Progenitor cell of endocrine pancreas (in vitro differentiated cells): ENCODE data around the gene PDE9A. TPM values are rescaled to one million over a fixed set of nuclear protein-coding genes. Genes with fewer than 3 reads are reported as not detected.

Experiments used
- DNase-seq: peaks from one replicate; pipeline ENCODE4 v3.0.0; 2021; ENCODE audit warnings: low spot score; ENCODE audit not compliant: unreplicated experiment
- H3K27ac Mint-ChIP-seq: 2 replicates; pipeline ENCODE4 v1.8.0; 2021; ENCODE audit warnings: mild to moderate bottlenecking, moderate library complexity, mixed read lengths
- H3K27me3 Mint-ChIP-seq: 2 replicates; pipeline ENCODE4 v1.8.0; 2021; ENCODE audit warnings: mixed read lengths
- H3K36me3 Mint-ChIP-seq: 2 replicates; pipeline ENCODE4 v1.8.0; 2022; ENCODE audit warnings: mixed read lengths; ENCODE audit not compliant: insufficient read depth
- H3K4me1 Mint-ChIP-seq: 2 replicates; pipeline ENCODE4 v1.8.0; 2021; ENCODE audit warnings: low read depth, mixed read lengths
- H3K4me3 Mint-ChIP-seq: 2 replicates; pipeline ENCODE4 v1.8.0; 2021; ENCODE audit warnings: low read depth, mild to moderate bottlenecking, moderate library complexity, mixed read lengths
- H3K9me3 Mint-ChIP-seq: 2 replicates; pipeline ENCODE4 v1.8.0; 2021; ENCODE audit warnings: low read depth, mixed read lengths
- total RNA-seq: library from RNA; stranded (reverse); gene quantifications from 2 replicates; pipeline ENCODE4 v1.2.1, GENCODE V29; 2021
- TF ChIP-seq, protein P1 (sequence below): fragments of 200-600 bp; sonication (generic); IDR thresholded peaks from one replicate; pipeline ENCODE4 v1.5.0; 2021; ENCODE audit warnings: antibody characterized with exemption, mild to moderate bottlenecking; ENCODE audit not compliant: unreplicated experiment

Gene PDE9A
- total RNA-seq, 1 donor from 2014 or later = 57.0 TPM

DNA sequence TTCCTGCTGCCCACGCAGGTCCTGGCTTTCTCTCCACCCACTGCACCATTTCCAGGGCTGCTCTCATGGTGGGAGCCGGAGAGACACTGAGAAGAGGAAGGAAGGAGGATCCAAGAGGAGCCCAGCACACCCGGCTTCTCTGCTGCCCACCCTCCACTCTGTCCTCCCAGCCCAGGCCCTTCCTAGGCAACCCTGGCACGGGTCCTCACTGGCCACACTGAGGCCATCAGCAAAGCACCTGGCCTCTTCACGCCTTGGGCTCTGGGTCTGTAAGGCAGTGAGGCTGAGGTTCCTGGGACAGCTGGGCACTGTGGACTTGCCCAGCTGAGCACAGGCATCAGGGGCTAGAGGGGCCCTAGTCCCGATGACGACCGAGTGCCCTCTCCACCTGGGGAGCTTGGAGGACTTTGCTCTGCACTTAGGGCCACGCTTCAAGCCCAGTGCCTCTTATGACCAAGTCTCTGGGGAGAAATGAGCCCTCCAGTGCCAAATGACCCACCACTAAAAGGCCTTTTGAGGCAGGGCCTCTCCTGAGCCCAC lies 43.1 kb downstream of the PDE9A start:
- Mint-ChIP-seq H3K36me3 (peaks cover 27% of the 10 kb centered on the region), H3K27me3 (no peaks in the 10 kb centered on the region), H3K4me3 (no peak overlapping the region), H3K27ac (no peak overlapping the region), H3K4me1 (no peaks in the 10 kb centered on the region), H3K9me3 (no peaks in the 10 kb centered on the region)
- TF ChIP-seq, protein P1, sequence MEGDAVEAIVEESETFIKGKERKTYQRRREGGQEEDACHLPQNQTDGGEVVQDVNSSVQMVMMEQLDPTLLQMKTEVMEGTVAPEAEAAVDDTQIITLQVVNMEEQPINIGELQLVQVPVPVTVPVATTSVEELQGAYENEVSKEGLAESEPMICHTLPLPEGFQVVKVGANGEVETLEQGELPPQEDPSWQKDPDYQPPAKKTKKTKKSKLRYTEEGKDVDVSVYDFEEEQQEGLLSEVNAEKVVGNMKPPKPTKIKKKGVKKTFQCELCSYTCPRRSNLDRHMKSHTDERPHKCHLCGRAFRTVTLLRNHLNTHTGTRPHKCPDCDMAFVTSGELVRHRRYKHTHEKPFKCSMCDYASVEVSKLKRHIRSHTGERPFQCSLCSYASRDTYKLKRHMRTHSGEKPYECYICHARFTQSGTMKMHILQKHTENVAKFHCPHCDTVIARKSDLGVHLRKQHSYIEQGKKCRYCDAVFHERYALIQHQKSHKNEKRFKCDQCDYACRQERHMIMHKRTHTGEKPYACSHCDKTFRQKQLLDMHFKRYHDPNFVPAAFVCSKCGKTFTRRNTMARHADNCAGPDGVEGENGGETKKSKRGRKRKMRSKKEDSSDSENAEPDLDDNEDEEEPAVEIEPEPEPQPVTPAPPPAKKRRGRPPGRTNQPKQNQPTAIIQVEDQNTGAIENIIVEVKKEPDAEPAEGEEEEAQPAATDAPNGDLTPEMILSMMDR = no peak
- DNase-seq = no peak

DNA sequence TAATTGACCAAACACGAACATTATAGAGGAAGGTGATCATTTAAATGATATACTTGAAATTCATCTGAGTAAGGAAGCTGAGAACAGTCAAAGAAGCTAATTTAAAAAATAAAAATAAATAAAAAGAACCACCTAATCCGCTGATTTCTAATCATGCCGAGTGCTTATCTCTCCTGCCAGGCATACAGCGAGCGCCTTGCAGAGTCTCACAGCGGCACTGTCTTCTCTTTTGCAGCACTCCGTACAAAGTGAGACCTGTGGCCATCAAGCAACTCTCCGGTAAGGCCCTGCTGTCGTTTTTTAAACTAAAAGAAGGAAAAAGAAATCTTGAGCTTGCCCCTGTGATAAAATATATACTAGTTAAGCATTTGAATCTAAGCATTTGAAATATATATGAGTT lies 45.3 kb downstream of the PDE9A start:
- Mint-ChIP-seq H3K27me3 (no peaks in the 10 kb centered on the region), H3K4me3 (no peak overlapping the region), H3K36me3 (peaks cover 43% of the 10 kb centered on the region), H3K4me1 (no peaks in the 10 kb centered on the region), H3K27ac (no peak overlapping the region), H3K9me3 (peaks cover 8% of the 10 kb centered on the region)
- DNase-seq = no peak
- TF ChIP-seq, protein P1 = no peak

DNA sequence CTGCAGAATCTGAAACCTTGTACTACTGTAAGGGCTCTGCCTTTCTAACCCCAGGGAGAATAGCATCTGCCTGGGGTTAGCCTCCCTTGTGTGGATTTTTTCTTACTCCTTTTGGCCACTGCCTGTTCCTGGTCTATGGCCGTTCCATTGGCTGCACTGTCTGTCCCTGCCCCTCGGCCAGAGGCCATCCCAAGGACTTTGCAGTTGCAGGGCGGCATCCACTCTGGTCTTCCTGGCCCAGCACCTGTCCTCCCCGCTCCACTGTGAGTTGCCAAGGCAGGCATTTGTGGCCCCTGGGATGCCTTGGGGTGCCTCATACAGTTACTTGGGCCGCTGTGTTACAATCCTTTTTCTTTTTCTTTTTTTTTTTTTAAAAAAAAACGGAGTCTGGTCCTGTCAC lies 45.8 kb downstream of the PDE9A start:
- Mint-ChIP-seq H3K4me3 (no peak overlapping the region), H3K9me3 (peaks cover 8% of the 10 kb centered on the region), H3K27me3 (no peaks in the 10 kb centered on the region), H3K27ac (no peak overlapping the region), H3K36me3 (peaks cover 43% of the 10 kb centered on the region), H3K4me1 (no peaks in the 10 kb centered on the region)
- TF ChIP-seq, protein P1 = no peak
- no peak for DNase-seq

DNA sequence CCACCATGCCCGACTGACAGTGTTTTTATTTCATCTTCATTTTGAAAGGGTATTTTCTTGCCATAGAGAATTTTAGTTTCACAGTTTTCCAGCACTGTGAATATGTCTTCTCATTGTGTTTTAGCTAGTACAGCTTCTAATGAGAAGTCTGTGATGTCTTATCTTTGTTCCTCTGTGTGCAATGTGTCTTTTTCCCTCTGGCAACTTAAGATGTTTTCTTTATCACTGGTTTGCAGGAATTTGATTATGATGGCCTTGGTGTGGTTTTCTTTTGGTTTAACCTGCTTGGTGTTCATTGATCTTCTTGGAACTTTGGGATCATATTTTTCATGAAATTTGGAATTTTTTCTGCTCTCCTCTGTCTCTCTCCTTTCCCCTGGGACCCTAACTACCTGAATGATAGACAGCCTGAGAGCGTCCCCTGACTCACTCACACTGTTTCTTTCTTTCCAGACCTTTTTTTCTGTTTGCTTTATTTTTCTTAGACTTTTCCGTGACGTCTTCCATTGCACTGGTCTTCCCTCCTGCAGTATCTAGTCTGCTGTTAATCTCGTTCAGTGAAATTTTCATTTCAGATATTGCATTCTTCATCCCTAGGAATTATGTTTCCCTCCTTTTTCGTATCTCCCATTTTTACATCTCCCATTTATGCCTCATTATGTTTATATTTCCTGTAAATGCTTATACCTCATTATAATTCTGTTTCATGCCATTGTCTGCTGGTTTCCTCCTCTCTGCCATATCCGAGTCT lies 48.5 kb downstream of the PDE9A start:
- peaks cover 8% of the 10 kb centered on the region for H3K9me3 Mint-ChIP-seq
- H3K4me3 Mint-ChIP-seq = no peak overlapping the region
- TF ChIP-seq, protein P1 = no peak
- DNase-seq = no peak
- H3K4me1 Mint-ChIP-seq = peaks cover 2% of the 10 kb centered on the region
- no peak overlapping the region for H3K27ac Mint-ChIP-seq
- H3K27me3 Mint-ChIP-seq = no peaks in the 10 kb centered on the region
- H3K36me3 Mint-ChIP-seq = peaks cover 39% of the 10 kb centered on the region

DNA sequence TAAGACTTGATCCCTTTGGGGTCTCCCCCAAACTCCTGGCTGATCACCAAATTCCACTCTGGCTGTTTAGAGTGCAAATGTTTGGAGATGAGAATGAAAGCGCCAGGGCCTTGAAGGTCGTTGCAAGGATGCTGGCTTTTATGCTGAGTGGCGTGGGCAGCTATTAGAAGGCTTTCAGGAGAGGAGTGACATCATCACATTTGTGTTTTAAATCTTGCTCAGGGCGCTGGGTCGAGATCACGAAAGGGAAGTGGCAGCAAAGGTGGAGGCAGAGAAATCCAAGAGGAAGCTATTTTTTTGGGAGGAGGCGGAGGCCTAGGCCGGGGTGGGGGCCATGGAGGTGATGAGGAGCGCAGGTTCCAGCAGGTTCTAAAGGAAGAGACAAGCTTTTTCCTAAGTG lies 49.3 kb downstream of the PDE9A start:
- peaks cover 2% of the 10 kb centered on the region for H3K4me1 Mint-ChIP-seq
- no peak overlapping the region for H3K27ac Mint-ChIP-seq
- H3K9me3 Mint-ChIP-seq = peaks cover 8% of the 10 kb centered on the region
- no peak overlapping the region for H3K4me3 Mint-ChIP-seq
- DNase-seq = no peak
- TF ChIP-seq, protein P1 = no peak
- H3K36me3 Mint-ChIP-seq = peaks cover 38% of the 10 kb centered on the region
- H3K27me3 Mint-ChIP-seq = no peaks in the 10 kb centered on the region
